ENCODE measurements around the gene SELENOI.

The SELENOI gene

GRCh38 chr2:26412091-26412673, 66.2 kb downstream of the SELENOI start:
- peak; percentile 3 for DNase-seq

DNA sequence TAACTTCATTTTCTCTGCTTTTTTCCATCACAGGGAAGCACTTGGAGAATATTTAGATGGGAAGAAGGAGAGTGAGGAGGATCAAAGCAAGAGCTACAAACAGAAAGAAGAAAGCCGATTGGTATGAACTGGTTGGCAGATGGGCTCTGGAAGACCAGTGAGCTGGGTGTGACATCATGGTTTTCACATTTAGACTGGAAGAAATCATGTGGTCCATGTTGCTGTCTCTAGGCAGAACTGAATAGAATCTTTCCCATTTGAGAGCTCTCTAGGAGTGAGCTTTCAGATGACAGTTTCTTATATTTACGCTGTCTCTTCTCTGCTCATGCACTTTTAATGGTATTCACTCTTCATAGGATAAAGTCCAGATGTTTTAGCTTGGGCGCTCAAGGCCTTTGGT, 68.4 kb downstream of the SELENOI start:
- no peak for DNase-seq

GRCh38 chr2:26421961-26422360, 76.0 kb downstream of the SELENOI start:
- no peak for DNase-seq

DNA sequence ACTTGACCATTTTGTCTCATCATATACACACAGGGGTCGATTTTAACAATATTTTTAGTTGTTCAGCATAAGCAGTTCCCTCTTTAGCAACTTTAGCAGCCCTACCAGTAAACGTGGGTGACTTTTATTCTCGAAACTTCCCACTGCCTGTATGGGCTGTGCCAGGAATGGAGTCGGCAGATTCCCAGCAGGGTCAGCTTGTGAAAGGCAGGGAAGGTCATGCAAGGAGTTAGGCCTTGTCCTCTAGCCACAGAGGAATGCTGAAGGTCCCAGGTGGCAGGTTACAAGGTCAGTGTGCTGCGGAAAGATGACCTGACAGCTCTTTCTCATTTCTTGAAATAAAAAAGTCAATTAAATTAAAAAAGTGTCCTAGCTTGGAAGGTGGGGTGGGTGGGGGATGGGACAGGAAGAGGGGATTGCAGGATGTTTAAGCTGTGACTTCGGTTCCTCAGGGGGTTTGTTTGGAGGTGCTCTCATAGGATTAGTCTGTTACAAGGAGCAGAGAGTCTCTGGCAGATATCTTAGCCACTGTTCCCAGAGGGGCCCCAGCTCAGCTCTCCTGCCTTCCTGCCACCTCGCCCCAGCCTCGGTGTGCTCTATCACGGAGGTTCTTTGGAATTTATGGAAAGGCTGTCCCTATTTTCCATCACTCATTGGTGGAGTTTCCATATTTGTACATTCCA, 77.1 kb downstream of the SELENOI start:
- DNase-seq = no peak

- no peak for DNase-seq
Measured at GRCh38 chr2:26423750-26424149, 77.8 kb downstream of the SELENOI start.

DNA sequence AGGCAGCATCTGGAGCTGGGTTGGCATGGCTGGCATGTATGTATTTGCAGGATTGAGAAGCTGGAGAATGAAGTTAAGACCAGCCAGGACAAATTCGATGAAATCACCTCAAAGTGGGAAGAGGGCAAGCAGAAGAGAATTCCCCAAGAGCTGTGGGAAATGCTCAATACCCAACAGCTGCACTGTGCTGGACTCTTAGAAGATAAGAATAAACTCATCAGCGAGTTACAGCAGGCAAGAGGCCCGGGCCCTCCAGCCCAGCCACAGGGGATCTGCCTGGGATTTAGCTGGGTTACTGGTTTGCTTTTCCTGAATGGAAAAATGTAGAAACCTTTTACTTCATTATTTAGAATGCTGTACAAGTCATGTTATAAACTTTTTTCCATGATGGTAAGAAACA, 78.3 kb downstream of the SELENOI start:
- DNase-seq = no peak

GRCh38 chr2:26428846-26429245, 82.9 kb downstream of the SELENOI start:
- DNase-seq = no peak

DNA sequence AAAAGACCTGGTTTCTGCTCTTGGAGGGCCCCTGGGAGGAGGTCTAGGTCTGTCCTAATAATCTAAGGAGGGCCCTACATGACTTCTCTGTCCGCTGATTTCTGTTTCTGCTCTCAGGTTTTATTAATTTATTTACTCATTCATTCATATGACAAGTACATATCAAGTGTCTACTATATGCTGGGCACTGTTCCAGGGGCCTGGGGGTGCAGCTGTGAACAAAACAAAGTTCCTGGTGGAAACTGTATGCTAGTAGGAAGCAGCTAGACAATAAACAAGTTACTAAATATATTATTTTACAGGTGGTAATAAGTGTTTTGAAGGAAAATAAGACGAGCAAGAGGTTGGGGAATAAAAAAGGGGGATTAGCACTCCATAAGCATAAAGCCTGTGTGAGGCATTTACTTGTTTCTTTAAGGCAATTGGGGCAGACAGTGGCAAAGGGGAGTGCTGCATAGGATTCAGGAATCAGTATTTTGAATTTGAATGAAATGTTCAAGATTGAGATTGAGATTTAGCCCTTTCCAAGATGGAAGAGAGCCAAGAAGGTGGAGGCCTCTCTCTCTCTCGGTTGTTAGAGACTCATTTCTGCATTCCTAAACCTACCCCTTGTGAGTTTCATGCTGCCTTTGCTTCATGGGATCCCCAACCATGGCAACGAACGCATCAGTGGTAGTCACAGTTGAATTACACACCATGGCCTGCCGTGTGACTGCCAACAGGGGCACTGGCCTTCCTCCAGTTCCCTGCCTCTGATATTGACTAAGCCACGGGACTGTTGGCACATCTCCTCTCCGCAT, 84.0 kb downstream of the SELENOI start:
- DNase-seq = no peak

DNA sequence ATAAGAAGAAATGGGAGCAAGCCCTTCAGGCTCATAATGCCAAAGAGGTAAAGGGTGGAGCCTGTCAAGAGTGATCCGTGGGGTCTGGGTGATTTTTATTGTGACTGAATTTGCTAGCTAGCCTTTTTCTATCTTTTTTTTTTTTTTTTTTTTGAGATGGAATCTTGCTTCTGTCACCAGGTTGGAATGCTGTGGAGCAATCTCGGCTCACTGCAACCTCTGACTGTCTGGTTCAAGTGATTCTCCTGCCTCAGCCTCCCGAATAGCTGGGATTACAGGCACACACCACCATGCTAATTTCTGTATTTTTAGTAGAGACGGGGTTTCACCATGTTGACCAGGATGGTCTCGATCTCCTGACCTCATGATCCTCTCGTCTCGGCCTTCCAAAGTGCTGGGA, 84.9 kb downstream of the SELENOI start:
- no peak for DNase-seq

DNA sequence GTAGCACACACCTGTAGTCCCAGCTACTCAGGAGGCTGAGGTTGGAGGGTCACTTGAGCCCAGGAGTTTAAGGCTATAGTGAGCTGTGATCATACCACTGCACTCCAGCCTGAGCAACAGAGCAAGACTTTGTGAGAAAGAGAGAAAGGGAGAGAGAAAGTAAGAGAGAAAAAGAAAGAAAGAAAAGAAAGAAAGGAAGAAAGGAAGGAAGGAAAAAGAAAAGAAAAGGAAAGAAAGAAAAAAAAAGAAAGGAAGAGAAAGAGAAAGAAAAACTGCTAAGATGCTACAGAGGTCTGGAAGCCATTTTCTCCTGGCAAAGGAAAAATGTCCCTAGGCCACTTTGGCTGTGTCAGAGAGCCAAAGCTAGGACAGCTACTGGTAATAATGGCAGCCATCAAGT, 86.4 kb downstream of the SELENOI start:
- DNase-seq = no peak

GRCh38 chr2:26432859-26433258, 86.9 kb downstream of the SELENOI start:
- DNase-seq = no peak

DNA sequence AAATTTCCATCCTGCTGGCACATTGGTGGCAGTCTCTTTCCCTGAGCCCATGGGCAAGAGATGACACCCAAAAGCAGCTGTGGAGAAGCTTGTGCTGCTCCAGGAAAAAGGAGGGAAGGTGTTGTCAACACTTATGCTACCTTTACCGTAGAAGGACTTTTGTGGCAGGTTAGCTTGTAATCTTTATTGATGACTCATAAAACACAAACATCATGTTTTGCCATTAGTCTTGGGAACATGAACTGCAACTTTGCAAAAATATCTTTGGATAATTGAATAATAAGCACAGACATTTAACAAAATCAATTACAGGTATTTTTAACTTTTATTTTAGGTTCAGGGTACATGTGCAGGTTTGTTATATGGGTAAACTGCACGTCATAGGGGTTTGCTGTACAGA, 89.2 kb downstream of the SELENOI start:
- no peak for DNase-seq

DNA sequence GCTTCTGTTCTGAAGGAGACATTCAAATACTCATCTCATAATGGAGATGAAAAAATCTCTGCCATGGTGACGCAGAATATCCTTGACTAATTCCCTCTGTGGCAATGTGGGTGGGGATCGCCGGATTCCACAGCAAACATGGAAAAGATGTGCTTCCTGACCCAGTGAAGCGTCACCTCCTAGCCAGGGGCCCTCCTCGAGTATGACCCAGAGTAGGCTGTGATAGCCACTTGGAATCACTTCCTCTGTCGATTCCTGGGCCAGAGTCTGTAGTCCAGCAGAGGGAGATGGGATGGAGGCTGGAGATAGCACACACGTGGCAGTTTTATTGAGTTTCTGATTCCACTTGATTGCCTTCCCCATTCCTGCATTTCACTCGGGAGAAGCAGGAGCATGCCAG, 92.6 kb downstream of the SELENOI start:
- no peak for DNase-seq

GRCh38 chr2:26438926-26439325, 93.0 kb downstream of the SELENOI start:
- DNase-seq = no peak

- no peak for DNase-seq
Measured at GRCh38 chr2:26442301-26442700, 96.4 kb downstream of the SELENOI start.

GRCh38 chr2:26442707-26443106, 96.8 kb downstream of the SELENOI start:
- no peak for DNase-seq

- DNase-seq = no peak
Measured at GRCh38 chr2:26444236-26444635, 98.3 kb downstream of the SELENOI start.

Measured in CD4-positive, alpha-beta T cell treated with Interleukin-4 for 4 hours (primary cell).